Endothelial cell of umbilical vein (primary cell): Measurements from ENCODE around the gene PTPRK. TPM values are rescaled to one million over a fixed set of nuclear protein-coding genes. Genes with fewer than 3 reads are reported as not detected.

ENCODE experiments used
- BruUV-seq: library from RNA; stranded (reverse); fragments of 400-500 nt; replicated peaks from 2 replicates; lab custom pipeline; 2021; lab: Mats Ljungman, UMichigan
- CTCF ChIA-PET: fragments of 300-600, 350-600 bp; sonication (Branson Sonifier 250); formaldehyde crosslinking; loops from one replicate; lab custom pipeline; 2021; ENCODE audit warnings: antibody characterized with exemption, inconsistent platforms; lab: Charles Lee
- POLR2A ChIA-PET: fragments of 300-600, 350-600 bp; sonication (Branson Sonifier 250); formaldehyde crosslinking; loops from one replicate; lab custom pipeline; 2021; ENCODE audit warnings: antibody characterized with exemption, inconsistent platforms; lab: Charles Lee
- DNase-seq: peaks from one replicate; pipeline ENCODE4 v3.0.0-alpha.2; 2011; ENCODE audit warnings: low read depth, low spot score
- FAIRE-seq: peaks from 2 replicates; lab custom pipeline; 2011; peaks lifted over from hg19 to GRCh38; lab: Jason Lieb, UNC
- H2AFZ ChIP-seq: 2 replicates; pipeline ENCODE4 v1.6.0; 2012; ENCODE audit warnings: low read depth, low read length, control low read depth, inconsistent platforms
- H3K27ac ChIP-seq: 2 replicates; pipeline ENCODE4 v1.5.1; 2011; ENCODE audit warnings: low read depth, mild to moderate bottlenecking, control low read depth, low read length, moderate library complexity; ENCODE audit not compliant: insufficient read depth
- H3K27me3 ChIP-seq, 2 experiments: 2 replicates each; pipeline versions ENCODE4 v1.6.0 to v1.6.1; 2011; ENCODE audit warnings: low read length in 2 of 2, mixed read lengths in 1 of 2; ENCODE audit not compliant: control insufficient read depth in 2 of 2, insufficient read depth in 2 of 2
- H3K36me3 ChIP-seq, 2 experiments: 2 replicates in 1 of 2; 3 replicates in 1 of 2; pipeline ENCODE4 v1.5.1; 2011; ENCODE audit warnings: low read length in 2 of 2, mild to moderate bottlenecking in 1 of 2, moderate library complexity in 1 of 2; ENCODE audit not compliant: control insufficient read depth in 2 of 2, insufficient read depth in 2 of 2; ENCODE audit errors: extremely low read depth in 1 of 2
- H3K4me1 ChIP-seq: 3 replicates; pipeline ENCODE4 v1.5.1; 2011; ENCODE audit warnings: mild to moderate bottlenecking, low read length; ENCODE audit not compliant: control insufficient read depth, insufficient read depth; ENCODE audit errors: extremely low read depth
- H3K4me2 ChIP-seq: 2 replicates; pipeline ENCODE4 v1.6.1; 2011; ENCODE audit warnings: low read length, control low read depth, mixed read lengths; ENCODE audit not compliant: insufficient read depth
- H3K4me3 ChIP-seq, 3 experiments: fragments of 200-600 bp in 1 of 3; sonication (generic), shearing (Covaris generic) in 1 of 3; replicated peaks in 1 of 3; 2 replicates each; pipeline ENCODE4 v1.5.1; 2011 to 2016; ENCODE audit warnings: control low read depth in 3 of 3, low read length in 3 of 3, mild to moderate bottlenecking in 2 of 3, inconsistent platforms in 1 of 3, low read depth in 1 of 3, moderate library complexity in 1 of 3; ENCODE audit not compliant: insufficient read depth in 1 of 3
- H3K79me2 ChIP-seq: 2 replicates; pipeline ENCODE4 v1.6.0; 2012; ENCODE audit warnings: low read length, inconsistent platforms; ENCODE audit not compliant: control insufficient read depth, insufficient read depth
- H3K9ac ChIP-seq: replicated peaks from 2 replicates; pipeline ENCODE3; 2011; ENCODE audit warnings: low read length, control low read depth; ENCODE audit not compliant: insufficient read depth; ENCODE audit errors: extremely low read depth
- H3K9me1 ChIP-seq: replicated peaks from 3 replicates; pipeline ENCODE4 v1.6.0; 2011; ENCODE audit warnings: mild to moderate bottlenecking, low read length; ENCODE audit not compliant: control insufficient read depth, insufficient read depth; ENCODE audit errors: extremely low read depth
- H3K9me3 ChIP-seq: replicated peaks from 2 replicates; pipeline ENCODE4 v1.5.1; 2012; ENCODE audit warnings: low read length, inconsistent platforms; ENCODE audit not compliant: control insufficient read depth, insufficient read depth
- H4K20me1 ChIP-seq: replicated peaks from 2 replicates; pipeline ENCODE3; 2011; ENCODE audit warnings: mild to moderate bottlenecking, low read length; ENCODE audit not compliant: control insufficient read depth, insufficient read depth; ENCODE audit errors: extremely low read depth
- CTCF ChIP-seq, 2 donors: IDR thresholded peaks; 1 replicate in 1 of 2; 2 replicates in 1 of 2; pipeline ENCODE4 v1.5.1; 2011; ENCODE audit warnings: low read length in 2 of 2, mild to moderate bottlenecking in 2 of 2, moderate library complexity in 2 of 2, control low read depth in 1 of 2, inconsistent platforms in 1 of 2, low read depth in 1 of 2; ENCODE audit not compliant: insufficient read depth in 1 of 2; ENCODE audit errors: extremely low read depth in 1 of 2
- EZH2 ChIP-seq: IDR thresholded peaks from 2 replicates; pipeline ENCODE4 v1.6.1; 2012; ENCODE audit warnings: borderline replicate concordance, low read depth, mild to moderate bottlenecking, moderate library complexity, low read length, inconsistent platforms; ENCODE audit not compliant: severe bottlenecking
- FOS ChIP-seq: IDR thresholded peaks from 2 replicates; pipeline ENCODE4 v1.6.1; 2011; ENCODE audit warnings: mild to moderate bottlenecking, low read length, moderate library complexity, borderline replicate concordance; ENCODE audit not compliant: insufficient read depth
- GATA2 ChIP-seq: IDR thresholded peaks from 2 replicates; pipeline ENCODE4 v1.7.0; 2011; ENCODE audit warnings: low read depth, mild to moderate bottlenecking, moderate library complexity, mixed read lengths, low read length; ENCODE audit not compliant: insufficient read length, insufficient read depth
- JUN ChIP-seq: IDR thresholded peaks from 2 replicates; pipeline ENCODE4 v1.6.1; 2011; ENCODE audit warnings: borderline replicate concordance, low read depth; ENCODE audit not compliant: insufficient read length, insufficient read depth
- MAX ChIP-seq: IDR thresholded peaks from 2 replicates; pipeline ENCODE4 v1.6.1; 2011; ENCODE audit not compliant: insufficient read depth, insufficient read length
- MYC ChIP-seq: IDR thresholded peaks from one replicate; pipeline ENCODE4 v1.6.1; 2011; ENCODE audit warnings: mild to moderate bottlenecking, low read depth, low read length
- POLR2A ChIP-seq: IDR thresholded peaks from 2 replicates; pipeline ENCODE4 v1.6.1; 2012; ENCODE audit warnings: low read depth, mild to moderate bottlenecking, control low read depth, low read length
- POLR2AphosphoS5 ChIP-seq: IDR thresholded peaks from 2 replicates; pipeline ENCODE4 v1.6.1; 2012; ENCODE audit warnings: low read depth, mild to moderate bottlenecking, control low read depth, low read length, moderate library complexity; ENCODE audit not compliant: insufficient read depth
- dilution Hi-C: fragments of 300-500 bp; cut with MboI; formaldehyde crosslinking; loops from one replicate; pipeline ENCODE4 v1.15.0; 2019; ENCODE audit warnings: low sequenced_read_pairs; ENCODE audit not compliant: extremely low pct_ligation_motif_present
- intact Hi-C: fragments of 100-400 bp; cut with micrococcal nuclease; formaldehyde crosslinking; loops from one replicate; pipeline ENCODE4 v1.10.0; 2022
- polyA plus RNA-seq, 4 experiments: library from polyadenylated mRNA; depleted of rRNA in 3 of 4; stranded (reverse) in 3 of 4; unstranded in 1 of 4; fragments of >200 nt; gene quantifications; 2 replicates each; pipeline versions ENCODE4 v1.2.1 to v1.2.3, GENCODE V29; 2011 to 2012; ENCODE audit warnings: missing spikeins in 1 of 4
- total RNA-seq: library from RNA; stranded (reverse); gene quantifications from 2 replicates; pipeline ENCODE4 v1.2.3, GENCODE V29; 2021

The PTPRK gene
- total and polyA plus RNA-seq, 2 donors (not counting 3 experiments of a cell fraction or from before 2014, with no cell fraction given): 15.2 to 74.0 TPM

GRCh38 chr6:128310451-128310850 is 209.9 kb downstream of the PTPRK start:
- Histone ChIP-seq H3K4me3 (no peak overlapping the region), H3K27ac (no peak overlapping the region), H3K36me3 (no peaks in the 10 kb centered on the region), H3K9me3 (no peaks in the 10 kb centered on the region), H4K20me1 (no peaks in the 10 kb centered on the region), H3K79me2 (peaks cover 23% of the 10 kb centered on the region), H3K4me1 (peaks cover 7% of the 10 kb centered on the region), H3K27me3 (no peaks in the 10 kb centered on the region), H2AFZ (no peak overlapping the region), H3K9me1 (no peaks in the 10 kb centered on the region), H3K4me2 (no peak overlapping the region), H3K9ac (no peak overlapping the region)
- TF ChIP-seq POLR2AphosphoS5: no peak
- TF ChIP-seq JUN: no peak
- no peak for TF ChIP-seq GATA2
- TF ChIP-seq MAX: no peak
- no peak for TF ChIP-seq CTCF (IDR thresholded peaks at IDR 0.05; ENCODE audit: extremely low read depth in 1 of 2, insufficient read depth in 1 of 2, low read depth in 1 of 2, low read length in 2 of 2)
- no peak for TF ChIP-seq FOS
- no peak for TF ChIP-seq EZH2
- TF ChIP-seq MYC: no peak
- TF ChIP-seq POLR2A: no peak
- ChIA-PET CTCF (interaction anchor here (1.4 to 1.5 kb wide), 3 partner anchors 17 to 455 kb away, joined by 3 to 4 read pairs (median 4); no protein-coding TSS in a partner anchor), POLR2A (no interaction called here)
- intact Hi-C loops (no loop called here), dilution Hi-C loops (no loop called here)
- FAIRE-seq: no peak
- BruUV-seq: no TSS peak
- DNase-seq: no peak
